ENCODE measurements around the gene PDLIM7.

Gene PDLIM7

DNA sequence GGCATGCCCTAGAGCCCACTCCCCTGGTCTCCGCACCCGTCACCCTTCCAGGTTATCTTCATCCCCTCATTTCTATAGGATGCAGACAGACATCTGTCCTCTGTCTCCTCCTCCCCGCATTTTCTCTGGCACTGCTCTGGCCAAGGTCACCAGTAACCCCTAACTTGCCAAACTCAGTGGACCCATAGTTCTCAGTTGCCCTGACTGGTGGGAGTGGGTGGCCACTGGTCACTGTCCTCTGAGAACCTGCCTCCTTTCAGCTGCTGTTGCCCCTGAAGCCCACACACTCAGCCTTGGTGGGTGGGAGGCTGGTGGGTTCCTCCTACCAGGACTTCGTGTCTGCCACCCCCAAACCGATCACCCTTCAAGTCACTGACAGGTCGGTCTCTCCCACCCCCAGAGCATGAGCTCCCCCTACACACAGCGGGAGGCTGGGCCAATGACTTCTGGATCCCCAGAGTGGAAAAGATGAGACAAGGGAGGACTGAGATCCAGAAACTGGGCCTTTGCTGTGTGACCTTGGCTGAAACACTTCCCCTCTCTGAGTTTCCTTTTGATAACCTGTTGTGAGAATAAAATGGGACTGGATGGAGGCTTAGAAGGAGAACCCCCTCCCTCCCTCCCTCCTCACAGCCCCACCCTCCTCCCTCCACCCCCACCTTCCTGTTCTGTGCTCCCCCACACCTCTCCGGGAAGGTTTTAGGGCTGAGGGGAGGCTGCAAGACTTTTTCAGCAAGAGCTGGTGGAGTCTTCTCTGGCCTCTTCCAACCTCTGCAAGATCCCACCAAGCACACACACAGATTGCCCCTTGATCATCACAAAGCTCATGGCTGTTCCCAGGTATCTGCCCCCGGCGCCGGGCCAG lies 21.6 kb downstream of the PDLIM7 start:
- Histone ChIP-seq H3K27me3 (no peaks in the 10 kb centered on the region), H3K27ac (no peak overlapping the region), H3K9ac (no peak overlapping the region), H3K4me1 (peaks cover 78% of the 10 kb centered on the region), H3K4me3 (no peak overlapping the region), H3K9me3 (no peaks in the 10 kb centered on the region), H3K4me2 (peak overlapping the region; percentile 90), H4K20me1 (peaks cover 29% of the 10 kb centered on the region), H3K36me3 (peaks cover 16% of the 10 kb centered on the region)
- no peak for TF ChIP-seq Cebpa-rat (IDR thresholded peaks at IDR 0.05)

DNA sequence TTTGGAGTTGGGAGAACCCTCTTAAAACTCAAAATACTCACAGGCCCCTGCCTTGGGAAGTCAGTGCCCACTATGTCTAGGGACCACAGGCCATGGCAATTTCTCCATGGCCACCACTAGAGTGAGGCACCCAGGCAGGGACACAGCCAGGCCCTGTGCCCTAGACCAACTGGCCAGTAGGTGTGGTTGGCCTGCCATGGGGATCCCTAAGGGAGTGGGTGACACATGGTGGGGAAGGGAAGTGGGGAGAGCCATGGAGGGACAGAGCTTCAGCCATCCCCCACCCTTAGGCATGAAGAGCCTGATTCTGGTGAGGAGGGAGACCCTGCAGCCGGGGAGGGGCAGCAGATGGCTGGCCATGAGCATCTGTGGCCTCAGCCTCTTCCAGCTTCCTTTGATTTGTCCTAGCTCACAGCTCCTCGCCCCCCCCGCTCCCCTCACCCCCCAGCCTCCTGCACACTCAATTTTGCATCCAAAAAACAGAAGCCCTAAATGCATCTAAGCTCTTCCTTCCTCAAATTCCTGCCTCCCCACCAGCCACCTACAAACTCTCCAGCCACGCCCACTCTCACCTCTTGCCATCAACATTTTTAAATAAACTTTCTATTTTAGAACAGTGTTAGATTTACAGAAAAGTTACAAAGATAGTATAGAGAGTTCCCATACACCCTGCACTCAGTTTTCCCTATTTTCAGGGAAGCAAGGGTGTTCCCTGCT lies 22.4 kb downstream of the PDLIM7 start:
- Histone ChIP-seq H3K9me3 (no peaks in the 10 kb centered on the region), H3K4me1 (peaks cover 79% of the 10 kb centered on the region), H3K9ac (no peak overlapping the region), H4K20me1 (peaks cover 34% of the 10 kb centered on the region), H3K27me3 (no peaks in the 10 kb centered on the region), H3K4me2 (peak overlapping the region; percentile 90), H3K27ac (0 out of 2 replicates have a peak overlapping the region, but pooled peaks have one; percentile 49), H3K36me3 (peaks cover 24% of the 10 kb centered on the region), H3K4me3 (no peak overlapping the region)
- TF ChIP-seq Cebpa-rat (IDR thresholded peaks at IDR 0.05): no peak

DNA sequence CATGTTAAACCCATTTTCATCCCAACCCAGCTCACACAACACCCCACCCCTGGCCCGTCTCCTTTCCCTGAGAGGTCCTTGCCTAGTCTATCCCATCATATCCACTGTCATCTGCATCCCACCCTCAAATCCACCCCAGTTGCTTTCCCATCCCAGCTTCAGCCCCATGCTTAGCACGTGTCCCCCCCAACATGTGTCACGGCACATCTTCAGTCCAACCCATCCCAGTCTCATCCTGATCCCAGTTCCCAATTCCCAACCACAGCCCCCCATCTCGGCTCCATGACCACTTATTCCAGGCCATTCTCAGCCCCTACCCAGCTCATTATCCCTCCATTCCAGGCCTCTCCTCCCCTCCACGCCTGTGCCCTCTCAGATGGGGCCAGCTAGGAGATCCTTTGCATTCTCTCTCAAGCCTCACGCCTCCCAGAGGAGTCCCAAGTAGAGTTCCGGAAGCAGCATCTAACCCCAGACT lies 23.4 kb downstream of the PDLIM7 start:
- Histone ChIP-seq H3K9ac (0 out of 2 replicates have a peak overlapping the region, but pooled peaks have one; percentile 35), H3K4me1 (peaks cover 79% of the 10 kb centered on the region), H3K4me3 (peak overlapping the region; percentile 44), H3K27me3 (no peaks in the 10 kb centered on the region), H3K27ac (peak overlapping the region; percentile 49), H4K20me1 (peaks cover 36% of the 10 kb centered on the region), H3K9me3 (no peaks in the 10 kb centered on the region), H3K36me3 (peaks cover 33% of the 10 kb centered on the region), H3K4me2 (peak overlapping the region; percentile 90)
- TF ChIP-seq Cebpa-rat (IDR thresholded peaks at IDR 0.05): no peak

DNA sequence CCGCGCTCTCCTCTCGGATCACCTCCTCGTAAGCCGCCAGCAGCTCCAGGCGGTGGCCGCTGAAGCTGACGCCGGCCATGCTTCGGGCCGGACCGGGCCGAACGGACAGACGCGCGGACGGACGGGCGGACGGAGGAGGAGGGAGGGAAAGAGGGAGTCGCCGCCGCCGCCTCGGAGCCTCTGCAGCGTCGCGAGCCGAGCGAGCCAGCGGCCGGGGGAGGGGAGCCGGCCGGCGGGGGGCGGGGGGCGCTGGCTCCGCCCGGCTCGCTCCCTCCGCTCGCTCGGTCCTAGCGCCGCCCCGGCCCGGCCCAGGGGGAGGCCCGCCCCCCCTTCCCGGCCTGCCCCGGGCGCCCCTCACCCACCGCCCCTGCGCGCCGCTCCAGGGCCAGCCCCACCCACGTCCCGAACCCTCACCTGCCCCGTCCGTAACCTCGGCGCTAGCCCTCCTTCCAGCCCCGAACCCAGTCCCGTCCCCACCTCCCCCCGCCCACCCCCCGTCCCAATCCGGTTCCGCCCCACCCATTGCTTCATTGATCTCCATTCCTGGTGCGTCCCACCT lies 23.9 kb downstream of the PDLIM7 start, which contains the start of gene DBN1:
Gene DBN1 (minus strand): TSS at position 192 of the 559 bp plus-strand sequence. CDS start 113 bp downstream, at position 79.
- H3K36me3 ChIP-seq: peaks cover 39% of the 10 kb centered on the region
- H3K9ac ChIP-seq: peak within 1 kb of the TSS; percentile 99
- H3K4me1 ChIP-seq: peaks cover 77% of the 10 kb centered on the region
- no peak for TF ChIP-seq Cebpa-rat (IDR thresholded peaks at IDR 0.05)
- no peaks in the 10 kb centered on the region for H3K9me3 ChIP-seq
- peak within 1 kb of the TSS; percentile 99 for H3K27ac ChIP-seq
- peak within 1 kb of the TSS; percentile 99 for H3K4me2 ChIP-seq
- peaks cover 42% of the 10 kb centered on the region for H4K20me1 ChIP-seq
- H3K27me3 ChIP-seq: no peaks in the 10 kb centered on the region
- H3K4me3 ChIP-seq: peak within 1 kb of the TSS; percentile 95

DNA sequence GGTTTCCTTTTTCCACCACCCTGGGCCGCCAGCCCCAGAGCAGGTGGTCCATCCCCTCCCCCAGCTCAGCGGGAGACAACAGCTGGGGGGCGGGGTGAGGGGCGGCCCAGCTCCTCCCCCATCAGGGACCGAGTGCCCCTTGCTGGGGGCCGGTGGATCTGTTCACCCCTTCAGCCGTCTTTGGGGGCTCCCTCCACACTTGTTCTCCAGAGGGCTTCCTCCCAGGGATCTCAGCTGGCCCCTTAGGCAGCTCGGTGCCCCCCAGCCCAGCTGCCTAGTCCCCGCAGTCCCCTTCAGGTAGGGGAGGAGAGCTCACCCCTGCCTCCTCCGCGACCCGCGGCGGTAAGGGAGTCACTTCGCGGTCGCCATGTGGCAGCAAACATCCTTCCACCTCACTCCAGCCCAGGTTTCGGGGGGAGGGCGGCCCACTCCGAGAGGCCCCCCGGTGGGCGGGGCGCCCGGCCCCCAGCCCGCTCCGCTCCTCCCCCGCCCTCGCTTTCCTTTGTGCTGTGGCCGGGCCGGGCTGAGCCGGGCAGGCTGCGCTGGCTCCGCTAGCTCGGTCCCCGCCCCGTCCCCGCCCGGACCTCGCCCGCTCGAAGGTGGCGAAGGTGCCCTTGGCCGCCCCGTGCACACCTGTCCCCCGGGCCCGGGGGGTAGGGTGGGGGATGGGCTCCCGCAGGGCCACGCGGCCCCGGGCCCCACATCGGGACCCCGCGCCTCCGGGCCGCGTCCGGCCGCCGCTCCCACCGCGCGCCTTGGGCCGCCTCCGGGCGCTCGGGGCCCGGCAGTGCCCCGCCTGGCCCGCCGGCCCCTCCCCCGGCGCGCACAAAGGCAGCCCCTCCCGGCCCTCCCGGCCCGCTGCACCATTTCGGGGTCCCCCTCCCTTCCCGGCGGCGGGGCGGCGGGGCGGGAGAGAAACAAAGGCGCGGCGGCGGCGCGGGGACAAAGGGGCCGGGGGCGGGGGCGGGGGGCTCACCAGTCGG lies 24.7 kb downstream of the PDLIM7 start:
- Histone ChIP-seq H3K9me3 (no peaks in the 10 kb centered on the region), H3K4me1 (peaks cover 69% of the 10 kb centered on the region), H3K9ac (peak overlapping the region; percentile 99), H3K27me3 (no peaks in the 10 kb centered on the region), H3K27ac (peak overlapping the region; percentile 99), H3K4me2 (peak overlapping the region; percentile 99), H3K4me3 (peak overlapping the region; percentile 95), H4K20me1 (peaks cover 49% of the 10 kb centered on the region), H3K36me3 (peaks cover 46% of the 10 kb centered on the region)
- no peak for TF ChIP-seq Cebpa-rat (IDR thresholded peaks at IDR 0.05)

DNA sequence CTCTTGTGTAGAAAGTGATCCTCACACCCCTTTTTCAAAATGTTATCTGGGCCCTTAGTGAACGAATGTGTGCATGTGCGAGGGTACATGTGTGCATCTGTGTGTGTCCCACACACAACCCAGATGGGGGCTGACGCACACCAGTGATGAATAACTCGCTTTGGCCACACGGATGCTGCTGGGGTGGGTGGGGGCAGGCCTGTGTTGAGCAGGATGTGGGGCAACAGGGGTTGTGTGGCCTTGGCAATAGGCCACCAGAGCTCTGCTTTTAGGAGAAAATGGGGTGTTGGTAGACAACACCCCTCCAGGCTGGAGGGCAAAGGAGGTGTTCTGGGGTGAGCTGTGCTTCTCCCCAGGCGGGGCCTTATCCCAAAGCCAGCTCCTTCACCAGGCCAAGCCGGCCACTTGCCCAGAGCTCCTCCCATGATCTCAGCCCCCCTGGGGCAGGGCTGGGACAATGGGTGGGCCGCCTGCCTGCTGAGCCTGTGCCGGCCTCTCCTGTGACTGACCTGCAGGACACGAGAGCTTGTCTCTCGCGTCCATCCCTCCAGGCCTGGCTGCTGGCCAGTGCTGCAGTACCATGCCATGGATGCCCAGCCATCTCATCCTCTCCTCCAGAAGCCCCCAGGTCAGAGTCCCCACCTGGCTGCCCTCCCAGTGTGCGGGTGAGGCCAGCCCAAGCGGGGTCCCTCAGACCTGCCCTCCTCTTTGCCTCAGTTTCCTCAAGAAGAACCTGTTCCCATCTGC lies 25.6 kb downstream of the PDLIM7 start:
- Histone ChIP-seq H3K4me3 (peak overlapping the region; percentile 95), H3K36me3 (peaks cover 56% of the 10 kb centered on the region), H3K4me1 (peaks cover 61% of the 10 kb centered on the region), H3K27me3 (no peaks in the 10 kb centered on the region), H3K27ac (peak overlapping the region; percentile 99), H3K4me2 (peak overlapping the region; percentile 99), H3K9me3 (peaks cover 6% of the 10 kb centered on the region), H4K20me1 (peaks cover 59% of the 10 kb centered on the region), H3K9ac (peak overlapping the region; percentile 99)
- TF ChIP-seq Cebpa-rat (IDR thresholded peaks at IDR 0.05): no peak

DNA sequence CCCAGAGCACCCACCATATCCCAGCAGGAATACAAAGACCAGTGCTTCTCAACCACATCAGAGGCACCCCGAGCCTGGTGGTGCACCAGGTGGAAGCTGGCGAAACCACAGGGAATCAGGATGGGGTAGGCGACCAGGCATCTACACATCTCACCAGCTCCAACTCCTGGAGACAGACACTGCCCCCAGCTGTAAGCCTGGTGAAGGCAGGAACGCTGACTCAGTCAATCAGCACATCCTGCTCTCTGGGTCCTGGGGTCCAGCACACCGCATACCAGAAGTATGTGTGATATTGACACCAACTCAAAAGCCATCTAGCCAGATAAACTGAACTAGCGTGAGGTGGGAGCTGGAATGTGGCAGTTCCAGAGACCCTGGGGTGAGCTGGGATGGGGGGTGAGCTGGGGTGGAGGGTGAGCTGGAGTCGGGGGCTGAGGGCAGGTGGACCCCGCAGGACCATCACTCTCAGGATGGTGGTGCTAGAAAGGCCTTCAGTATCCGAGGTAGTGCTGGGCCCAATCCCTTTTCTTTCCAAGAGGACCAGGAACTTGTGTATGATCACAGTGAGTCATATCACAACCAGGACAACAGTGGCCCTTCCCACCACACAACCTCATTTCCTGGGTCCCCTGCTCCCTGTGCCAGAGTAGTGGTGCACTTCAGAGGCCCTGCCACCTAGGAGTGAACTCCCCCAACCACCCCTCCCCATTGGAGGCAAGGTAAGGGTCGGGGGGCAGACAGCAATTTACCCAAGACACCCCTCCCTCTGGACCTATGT lies 26.5 kb downstream of the PDLIM7 start:
- H3K4me3 ChIP-seq: peak overlapping the region; percentile 95
- H3K27ac ChIP-seq: peak overlapping the region; percentile 99
- H3K36me3 ChIP-seq: peaks cover 64% of the 10 kb centered on the region
- H3K27me3 ChIP-seq: no peaks in the 10 kb centered on the region
- no peak for TF ChIP-seq Cebpa-rat (IDR thresholded peaks at IDR 0.05)
- H3K9ac ChIP-seq: peak overlapping the region; percentile 99
- peaks cover 15% of the 10 kb centered on the region for H3K9me3 ChIP-seq
- H3K4me1 ChIP-seq: peaks cover 57% of the 10 kb centered on the region
- H4K20me1 ChIP-seq: peaks cover 67% of the 10 kb centered on the region
- peak overlapping the region; percentile 99 for H3K4me2 ChIP-seq

Measured in BLaER1 (cell line).